G401 (cell line): Measurements from ENCODE around the gene TNXB. TPM values are rescaled to one million over a fixed set of nuclear protein-coding genes. Genes with fewer than 3 reads are reported as not detected.
"Not testable (repeated sequence)": the region's sequence is repeated elsewhere in the genome, so short reads cannot be mapped to it uniquely, and the experiment has no call there.

Experiments used
- DNase-seq: peaks from one replicate; pipeline ENCODE4 v3.0.0-alpha.2; 2015; ENCODE audit warnings: low spot score
- in situ Hi-C: cut with HindIII; loops from 2 replicates; pipeline ENCODE4 v1.10.0; 2016; ENCODE audit warnings: low sequenced_read_pairs, mixed read lengths
- total RNA-seq: library from RNA; depleted of rRNA; stranded (reverse); fragments of >200 nt; shearing (Covaris generic); gene quantifications from 2 replicates; pipeline ENCODE4 v1.2.3, GENCODE V29; 2014

TNXB gene
- total RNA-seq, 1 experiment from 2014 or later, result not detected

DNA sequence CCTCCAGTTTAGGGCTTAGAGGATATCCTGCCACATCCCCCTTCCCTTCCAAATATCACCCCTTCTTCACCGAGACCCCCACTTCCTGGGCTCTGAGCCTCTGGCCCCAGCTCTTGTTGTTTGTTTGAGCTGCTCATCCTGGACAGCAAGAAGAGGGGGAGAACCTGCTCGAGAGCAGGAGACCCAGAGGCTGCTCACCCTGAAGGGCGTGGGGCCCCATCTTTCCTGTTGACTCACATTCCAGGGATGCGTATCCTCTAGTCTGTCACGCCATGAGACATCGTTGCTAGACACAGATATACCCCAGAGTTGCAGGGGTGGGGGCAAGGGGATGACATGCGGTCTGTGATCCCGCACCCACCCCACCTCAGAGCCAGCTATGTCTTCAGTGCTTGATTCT lies 5.7 kb upstream of the TNXB start:
- DNase-seq, result no peak
- in situ Hi-C loops, result no loop called here

DNA sequence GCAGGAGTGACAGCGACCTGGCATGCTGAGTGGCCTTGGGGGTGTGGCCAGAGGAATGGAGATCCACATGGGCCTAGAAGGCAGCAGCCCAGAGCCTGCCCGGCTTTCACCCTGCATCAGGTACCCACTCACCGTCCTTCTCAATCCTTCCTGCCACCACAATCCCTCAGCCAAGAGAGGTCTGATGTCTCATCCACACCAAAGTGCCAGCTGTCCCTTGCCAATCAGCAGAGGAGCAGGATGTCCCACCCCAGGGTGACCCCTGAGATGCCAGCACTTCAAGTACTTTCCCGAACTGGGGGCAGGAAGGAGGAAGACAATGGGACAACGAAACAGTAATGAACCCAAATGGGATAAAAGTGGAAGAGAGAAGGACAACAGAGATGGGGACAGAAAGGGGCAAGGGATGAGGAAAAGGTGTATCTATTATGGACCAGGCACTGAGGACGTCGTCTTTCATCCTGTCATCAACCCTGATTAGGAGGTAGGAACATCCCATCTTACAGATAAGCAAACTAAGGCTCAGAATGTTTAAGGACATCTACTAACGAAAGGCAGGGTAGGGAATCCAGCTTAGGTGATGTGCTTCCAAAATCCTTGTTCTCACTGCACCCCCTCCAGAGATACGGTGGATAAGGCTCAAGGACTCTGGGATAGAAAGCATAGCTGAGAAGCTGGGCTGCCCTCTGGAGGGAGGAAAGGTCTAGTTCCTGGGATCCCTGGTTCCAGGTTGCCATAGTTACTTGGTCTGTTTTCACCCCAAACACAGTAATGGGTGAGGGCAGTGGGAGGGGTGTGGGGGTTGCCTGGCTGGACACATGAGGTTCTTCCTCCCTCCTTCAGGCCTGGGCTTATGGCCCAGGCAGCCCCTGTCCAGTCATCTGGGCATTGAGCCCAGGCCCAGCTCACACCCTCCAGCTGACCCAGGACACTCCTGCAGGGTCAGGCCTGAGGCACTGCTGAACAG lies 4.5 kb upstream of the TNXB start:
- DNase-seq, result peak; percentile 58
- in situ Hi-C loops, result no loop called here

DNA sequence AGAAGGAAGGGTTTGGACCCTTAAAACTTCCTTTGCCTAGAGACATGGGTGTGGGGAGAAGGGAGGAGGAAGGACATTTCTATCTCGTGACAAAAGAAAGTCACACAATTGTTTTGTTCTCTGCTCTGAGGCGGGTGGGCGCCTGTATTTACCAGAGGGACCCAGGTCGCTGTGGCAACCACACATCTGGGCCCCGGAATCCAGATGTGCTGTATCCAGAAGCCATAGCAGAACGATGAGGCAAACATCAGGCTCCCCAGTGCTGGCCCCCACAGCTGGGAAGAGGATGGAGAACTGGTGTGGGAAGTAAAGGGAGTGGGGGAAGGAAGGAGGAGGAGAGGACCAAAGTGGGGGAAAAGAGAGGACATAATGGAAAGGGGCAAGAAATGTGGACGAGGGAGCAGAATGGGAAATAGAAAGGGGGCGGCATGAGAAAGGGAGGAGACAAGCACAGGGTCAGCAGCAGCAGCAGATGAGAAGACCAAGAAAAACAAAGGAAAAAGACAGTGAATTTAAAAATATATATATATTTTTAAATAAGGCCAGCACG lies 3.4 kb upstream of the TNXB start:
- in situ Hi-C loops, result no loop called here
- no peak for DNase-seq

GRCh38 chr6:32111424-32112066 lies 2.4 kb upstream of the TNXB start:
- in situ Hi-C loops, result no loop called here
- no peak for DNase-seq

GRCh38 chr6:32110632-32111031 lies 1.5 kb upstream of the TNXB start:
- no peak for DNase-seq
- in situ Hi-C loops, result no loop called here

- DNase-seq, result no peak
- in situ Hi-C loops, result no loop called here
Measured at GRCh38 chr6:32109765-32110160, 625 bp upstream of the TNXB start.

DNA sequence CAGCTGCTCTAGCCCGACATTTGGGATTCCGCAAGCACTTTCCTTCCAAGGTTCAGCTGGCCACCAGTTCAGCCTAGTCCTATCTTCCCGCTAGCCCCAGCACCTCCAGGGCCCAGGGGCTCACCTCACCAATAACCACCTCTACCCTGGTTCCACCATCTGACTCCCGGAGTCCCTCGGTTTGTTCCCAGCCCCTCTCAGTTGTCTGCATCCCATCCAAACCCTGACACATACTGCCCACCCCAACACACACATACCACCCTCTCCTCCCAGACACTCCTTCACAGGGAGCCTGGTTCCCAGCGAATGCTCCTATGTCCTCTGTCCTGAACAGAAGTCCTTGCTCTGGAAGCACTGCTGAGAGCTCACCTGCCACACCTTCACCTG lies 418 bp downstream of the TNXB start:
- in situ Hi-C loops, result no loop called here
- DNase-seq, result no peak

DNA sequence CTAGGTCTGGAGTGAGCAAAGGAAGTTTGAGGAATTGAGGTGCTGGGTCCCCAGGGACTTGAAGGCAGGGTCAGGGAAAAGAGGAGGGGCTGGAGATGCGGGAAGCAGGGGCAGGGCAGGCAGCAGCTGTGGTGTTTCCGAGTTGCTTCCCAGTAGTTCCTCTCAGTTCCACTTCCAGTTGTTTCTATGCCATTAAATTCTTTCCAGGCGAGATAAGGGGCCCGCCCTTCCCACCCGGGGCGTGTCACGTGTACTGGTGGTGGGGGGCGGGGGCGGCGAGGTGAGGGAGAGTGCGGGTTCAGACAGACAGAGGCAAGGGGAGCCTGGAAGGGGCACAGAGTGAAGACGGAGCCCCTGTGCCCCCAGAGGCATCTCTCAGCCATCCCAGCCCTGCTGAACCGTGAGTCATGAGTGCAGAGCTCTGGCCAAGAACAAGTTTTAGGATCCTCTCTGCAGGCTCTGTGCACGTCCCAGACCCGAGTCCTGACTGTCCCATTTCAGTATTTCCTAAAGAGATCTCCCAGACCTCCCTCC lies 977 bp downstream of the TNXB start:
- no peak for DNase-seq
- in situ Hi-C loops, result no loop called here

DNA sequence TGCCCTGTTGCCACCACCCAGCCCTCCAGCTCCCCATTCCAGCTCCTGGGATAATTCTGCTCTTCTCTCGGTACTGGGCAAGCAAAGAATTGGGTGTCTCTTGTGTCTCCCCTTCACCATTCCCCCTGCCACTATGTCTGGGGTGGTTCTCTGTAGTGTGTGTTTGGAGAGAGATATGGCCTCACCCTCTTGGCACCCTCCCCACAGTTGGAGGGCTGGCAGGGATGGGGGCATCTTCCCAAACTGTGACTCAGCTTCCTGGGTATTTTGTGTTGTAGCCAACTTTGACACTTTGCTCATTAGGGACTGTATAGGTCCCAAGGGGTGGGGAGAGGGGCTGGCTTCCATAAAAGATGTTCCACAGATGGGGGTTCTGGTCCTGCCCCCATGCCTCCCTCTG lies 1.7 kb downstream of the TNXB start:
- in situ Hi-C loops, result no loop called here
- DNase-seq, result no peak

GRCh38 chr6:32105433-32105832 lies 3.7 kb downstream of the TNXB start:
- no peak for DNase-seq
- in situ Hi-C loops, result no loop called here

DNA sequence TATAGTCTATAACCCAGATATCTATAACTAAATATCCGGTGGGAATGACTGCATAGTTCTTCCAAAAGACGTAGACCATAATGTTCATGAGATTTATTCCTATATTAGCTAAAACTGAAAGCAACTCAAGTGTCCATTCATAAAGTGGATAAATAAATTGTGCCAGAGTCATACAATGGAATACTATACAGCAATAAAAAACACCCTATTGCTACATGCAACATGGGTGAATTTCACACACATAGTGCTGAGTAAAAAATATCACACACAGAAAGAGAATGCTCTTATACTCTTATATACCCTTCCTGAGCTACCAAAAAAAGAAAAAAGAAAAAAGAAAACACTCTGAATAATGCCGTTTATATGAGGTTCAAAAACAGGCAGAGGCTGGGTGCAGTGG lies 6.9 kb downstream of the TNXB start:
- DNase-seq, result no peak
- in situ Hi-C loops, result no loop called here

DNA sequence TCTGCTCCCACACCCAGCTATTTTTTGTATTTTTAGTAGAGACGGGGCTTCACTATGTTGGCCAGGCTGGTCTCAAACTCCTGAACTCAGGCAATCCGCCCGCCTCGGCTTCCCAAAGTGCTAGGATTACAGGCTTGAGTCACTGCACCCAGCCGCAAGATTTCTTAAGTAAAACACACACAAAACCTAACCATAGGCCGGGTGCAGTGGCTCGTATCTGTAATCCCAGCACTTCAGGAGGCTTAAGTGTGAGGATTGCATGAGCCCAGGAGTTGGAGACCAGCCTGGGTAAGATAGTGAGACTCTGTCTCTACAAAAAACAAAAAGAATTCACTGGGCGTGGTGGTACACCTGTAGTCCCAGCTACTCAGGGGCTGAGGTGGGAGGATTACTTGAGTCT lies 8.9 kb downstream of the TNXB start:
- DNase-seq, in situ Hi-C loops: not testable (repeated sequence)

- no peak for DNase-seq
- in situ Hi-C loops, result no loop called here
Measured at GRCh38 chr6:32097364-32097763, 11.8 kb downstream of the TNXB start.

DNA sequence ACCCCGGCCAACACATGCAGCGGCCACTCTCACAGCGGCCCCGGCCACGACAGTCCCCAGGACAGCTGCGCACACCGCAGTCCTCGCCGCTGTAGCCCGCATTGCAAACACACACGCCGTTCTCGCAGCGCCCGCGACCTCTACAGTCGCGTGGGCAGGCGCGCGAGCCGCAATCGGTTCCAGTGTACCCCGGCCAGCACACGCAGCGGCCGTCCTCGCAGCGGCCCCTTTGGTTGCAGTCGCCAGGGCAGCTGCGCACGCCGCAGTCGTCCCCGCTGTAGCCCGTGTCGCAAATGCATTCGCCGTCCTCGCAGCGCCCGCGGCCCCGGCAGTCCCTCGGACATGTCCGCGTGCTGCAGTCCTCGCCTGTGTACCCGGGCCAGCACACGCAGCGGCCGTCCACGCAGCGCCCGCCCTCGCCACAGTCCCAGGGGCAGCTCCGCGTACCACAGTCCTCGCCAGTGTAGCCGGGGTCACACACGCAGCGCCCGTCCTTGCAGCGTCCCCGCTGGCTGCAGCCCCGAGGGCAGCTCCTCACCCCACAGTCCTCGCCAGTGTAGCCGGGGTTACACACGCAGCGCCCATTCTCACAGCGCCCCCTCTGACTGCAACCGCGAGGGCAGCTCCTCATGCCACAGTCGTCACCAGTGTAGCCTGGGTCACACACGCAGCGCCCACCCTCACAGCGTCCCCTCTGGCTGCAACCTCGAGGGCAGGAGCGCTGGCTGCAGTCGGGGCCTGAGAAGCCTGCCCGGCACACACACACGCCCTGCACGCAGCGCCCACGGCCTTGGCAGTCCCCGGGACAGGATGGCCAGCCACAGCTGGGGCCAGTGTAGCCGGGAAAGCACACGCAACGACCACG lies 12.5 kb downstream of the TNXB start:
- no peak for DNase-seq
- in situ Hi-C loops, result no loop called here

DNA sequence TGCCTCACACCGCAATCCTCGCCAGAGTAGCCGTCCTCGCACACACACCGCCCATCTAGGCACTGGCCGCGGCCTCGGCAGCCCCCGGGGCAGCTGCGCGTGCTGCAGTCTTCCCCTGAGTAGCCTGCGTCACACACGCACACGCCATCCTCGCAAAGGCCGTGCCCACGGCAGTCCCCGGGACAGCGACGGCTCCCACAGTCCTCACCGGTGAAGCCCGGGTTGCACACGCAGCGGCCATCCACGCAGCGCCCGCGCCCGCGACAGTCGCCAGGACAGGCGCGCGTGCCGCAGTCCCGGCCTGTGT lies 13.1 kb downstream of the TNXB start:
- in situ Hi-C loops, result no loop called here
- DNase-seq, result no peak

DNA sequence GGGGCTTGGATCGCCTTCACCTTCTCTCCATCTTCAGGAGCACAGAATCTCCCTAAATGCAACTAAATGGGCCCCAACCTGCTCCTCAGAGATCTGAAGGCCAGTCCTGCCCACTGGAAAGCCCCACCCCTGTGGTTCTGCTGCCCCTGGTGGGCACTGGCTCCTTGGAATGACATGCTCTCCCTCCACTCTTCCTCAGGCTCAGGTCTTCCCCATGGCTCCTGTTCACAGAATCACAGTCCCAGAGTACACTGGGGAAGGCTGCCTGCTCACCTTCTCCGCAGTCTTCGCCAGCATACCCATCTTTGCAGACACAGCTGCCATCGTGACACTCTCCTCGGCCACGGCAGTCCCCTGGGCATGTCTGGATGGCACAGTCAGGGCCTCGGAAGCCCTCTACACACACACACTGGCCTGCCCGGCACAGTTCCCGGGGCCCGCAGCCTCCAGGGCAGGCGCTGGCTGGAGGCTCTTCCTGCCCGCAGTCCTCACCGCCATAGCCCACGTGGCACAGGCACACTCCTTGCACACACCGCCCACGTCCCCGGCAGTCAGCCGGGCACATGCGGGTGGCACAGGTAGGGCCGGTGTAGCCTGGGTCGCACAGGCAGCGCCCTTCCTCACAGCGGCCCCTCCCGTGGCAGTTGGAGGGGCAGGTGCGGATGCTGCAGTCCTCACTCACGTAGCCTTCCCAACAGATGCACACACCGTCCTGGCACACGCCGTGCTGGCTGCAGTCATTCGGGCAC lies 13.6 kb downstream of the TNXB start:
- DNase-seq, result peak; percentile 69
- in situ Hi-C loops, result no loop called here

DNA sequence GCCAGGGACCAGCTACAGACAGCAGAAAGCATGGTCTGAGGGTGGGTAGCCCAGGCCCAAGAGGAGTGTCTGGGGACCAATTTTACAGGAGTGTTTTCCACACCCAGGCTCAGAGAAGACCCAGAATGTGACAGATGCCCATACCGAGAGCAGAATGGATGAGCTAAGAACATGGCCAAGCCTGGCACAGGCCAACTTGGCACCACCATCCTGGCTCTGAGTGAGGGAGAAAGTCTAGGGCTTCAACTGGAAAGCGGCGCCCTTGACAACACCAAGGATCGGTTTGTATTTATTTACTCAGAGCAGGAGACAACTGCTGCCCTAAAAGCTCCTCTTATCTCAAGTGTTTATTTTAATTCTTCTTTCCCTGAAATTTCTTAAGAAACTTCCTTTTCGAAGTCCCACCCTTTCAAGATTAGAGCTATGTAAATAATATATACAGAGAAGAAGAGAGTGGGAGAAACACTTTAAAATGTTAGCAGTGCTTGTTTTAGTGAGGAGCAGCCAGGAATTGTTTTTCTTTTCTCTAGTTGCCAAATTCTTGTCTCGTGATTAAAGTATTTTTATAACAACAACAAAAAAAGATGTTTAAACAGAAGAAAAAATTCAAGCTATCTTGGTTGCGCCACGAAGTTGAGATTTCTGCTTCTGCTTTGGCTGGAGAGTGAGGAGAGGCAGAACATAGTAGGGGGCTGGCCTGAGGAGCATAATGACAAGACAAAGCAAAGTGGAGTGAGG lies 16.2 kb downstream of the TNXB start:
- in situ Hi-C loops, result no loop called here
- peak; percentile 97 for DNase-seq
